GM19238 (cell line): ENCODE results near the gene NR5A2.

Experiments used
- DNase-seq: peaks from one replicate; pipeline ENCODE4 v3.0.0; 2011; ENCODE audit warnings: low spot score; ENCODE audit not compliant: insufficient read length

NR5A2 gene

GRCh38 chr1:200062143-200062542 lies 34.6 kb downstream of the NR5A2 start:
- no peak for DNase-seq

GRCh38 chr1:200072636-200073285 lies 45.3 kb downstream of the NR5A2 start:
- no peak for DNase-seq

GRCh38 chr1:200073286-200073637 lies 45.8 kb downstream of the NR5A2 start:
- DNase-seq = no peak

- no peak for DNase-seq
These were observed 48.0 kb downstream of the NR5A2 start for GRCh38 chr1:200075522-200075921.

GRCh38 chr1:200075938-200076546 lies 48.5 kb downstream of the NR5A2 start:
- DNase-seq = no peak

GRCh38 chr1:200079232-200079940 lies 51.9 kb downstream of the NR5A2 start:
- DNase-seq = no peak

- no peak for DNase-seq
These were observed 53.9 kb downstream of the NR5A2 start for GRCh38 chr1:200081151-200081968.

GRCh38 chr1:200081969-200082245 lies 54.4 kb downstream of the NR5A2 start:
- no peak for DNase-seq

GRCh38 chr1:200082329-200082728 lies 54.8 kb downstream of the NR5A2 start:
- no peak for DNase-seq

GRCh38 chr1:200090252-200091159 lies 63.0 kb downstream of the NR5A2 start:
- DNase-seq = no peak

- no peak for DNase-seq
These were observed 67.6 kb downstream of the NR5A2 start for GRCh38 chr1:200095057-200095577.

GRCh38 chr1:200096774-200097173 lies 69.3 kb downstream of the NR5A2 start:
- DNase-seq = no peak

- DNase-seq = no peak
These were observed 71.5 kb downstream of the NR5A2 start for GRCh38 chr1:200099040-200099439.

- no peak for DNase-seq
These were observed 76.6 kb downstream of the NR5A2 start for GRCh38 chr1:200103966-200104583.

- no peak for DNase-seq
These were observed 79.5 kb downstream of the NR5A2 start for GRCh38 chr1:200107004-200107470.

GRCh38 chr1:200108659-200109058 lies 81.1 kb downstream of the NR5A2 start:
- DNase-seq = no peak

- no peak for DNase-seq
These were observed 84.8 kb downstream of the NR5A2 start for GRCh38 chr1:200112290-200112689.

GRCh38 chr1:200115532-200115931 lies 88.0 kb downstream of the NR5A2 start:
- no peak for DNase-seq

- no peak for DNase-seq
These were observed 88.8 kb downstream of the NR5A2 start for GRCh38 chr1:200116324-200116723.

- no peak for DNase-seq
These were observed 91.4 kb downstream of the NR5A2 start for GRCh38 chr1:200118779-200119505.
